Measurements from ENCODE around the gene RBL1.

GRCh38 chr20:36959242-36959641 is 136.6 kb downstream of the RBL1 start:
- TF ChIP-seq CTCF (IDR thresholded peaks at IDR 0.05), result no peak
- TF ChIP-seq POLR2AphosphoS5 (IDR thresholded peaks at IDR 0.05), result no peak
- TF ChIP-seq POLR2A (IDR thresholded peaks at IDR 0.05), result no peak
